T-helper 2 cell treated with Interferon-gamma antibody and Interleukin-4, amounts not matched to agents 100 ng/mL and 5 ng/mL, for 36 hours (primary cell): ENCODE data around the gene OR4X2. TPM values are rescaled to one million over a fixed set of nuclear protein-coding genes. Genes with fewer than 3 reads are reported as not detected.
"Not testable (repeated sequence)": the region's sequence is repeated elsewhere in the genome, so short reads cannot be mapped to it uniquely, and the experiment has no call there.

Experiments
- intact Hi-C: fragments of 100-400 bp; cut with micrococcal nuclease; formaldehyde crosslinking; loops from one replicate; pipeline ENCODE4 v1.15.1; 2023
- total RNA-seq: library from RNA; stranded (reverse); gene quantifications from 2 replicates; pipeline ENCODE4 v1.2.3, GENCODE V29; 2022

OR4X2 gene, protein sequence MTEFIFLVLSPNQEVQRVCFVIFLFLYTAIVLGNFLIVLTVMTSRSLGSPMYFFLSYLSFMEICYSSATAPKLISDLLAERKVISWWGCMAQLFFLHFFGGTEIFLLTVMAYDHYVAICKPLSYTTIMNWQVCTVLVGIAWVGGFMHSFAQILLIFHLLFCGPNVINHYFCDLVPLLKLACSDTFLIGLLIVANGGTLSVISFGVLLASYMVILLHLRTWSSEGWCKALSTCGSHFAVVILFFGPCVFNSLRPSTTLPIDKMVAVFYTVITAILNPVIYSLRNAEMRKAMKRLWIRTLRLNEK
- not detected in 2 replicates for total RNA-seq

- intact Hi-C loops: no loop called here
Observed at GRCh38 chr11:48244804-48245203, at the start of gene OR4X2. Gene OR4X2 (plus strand): TSS chr11:48245104. CDS start chr11:48245104, 0 bp downstream.

DNA sequence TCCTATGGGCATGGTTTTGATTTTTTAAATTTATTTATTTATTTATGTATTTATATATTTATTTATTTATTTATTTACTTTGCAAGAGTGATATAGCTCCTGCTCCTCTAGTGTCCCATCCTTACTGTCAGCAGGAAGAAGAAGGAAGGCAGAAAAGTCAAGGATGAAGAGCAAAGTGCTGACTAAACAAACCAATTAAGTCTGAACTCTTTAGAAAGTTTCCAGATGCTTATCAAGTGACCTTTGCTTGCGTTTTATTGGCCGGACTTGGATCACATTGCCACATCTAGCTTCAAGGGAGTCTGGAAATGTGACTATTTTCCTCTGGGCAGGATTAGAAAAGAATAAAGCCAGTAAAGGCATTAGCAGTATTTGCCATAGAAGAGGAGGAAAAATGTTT is 37.0 kb upstream of the OR4X2 start:
- intact Hi-C loops: no loop called here

DNA sequence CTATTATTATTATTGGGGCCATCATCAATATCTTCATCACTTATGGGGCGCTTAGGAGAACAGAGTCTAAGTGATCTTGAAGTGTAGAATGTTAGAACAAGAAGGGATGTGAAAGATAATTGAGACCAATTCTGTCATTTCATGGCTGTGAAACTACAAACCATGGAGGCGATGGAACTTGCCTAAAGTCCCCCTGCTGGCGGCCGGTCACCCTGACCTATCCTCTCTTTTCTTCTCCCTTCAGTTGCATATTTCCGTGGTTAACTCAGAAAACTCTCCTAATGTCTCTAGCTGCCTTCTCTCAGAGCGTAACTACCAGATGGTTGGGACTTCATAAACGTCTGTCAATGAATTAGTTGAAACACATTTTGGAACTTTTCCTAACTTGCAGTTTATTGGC is 34.9 kb upstream of the OR4X2 start:
- intact Hi-C loops: no loop called here

DNA sequence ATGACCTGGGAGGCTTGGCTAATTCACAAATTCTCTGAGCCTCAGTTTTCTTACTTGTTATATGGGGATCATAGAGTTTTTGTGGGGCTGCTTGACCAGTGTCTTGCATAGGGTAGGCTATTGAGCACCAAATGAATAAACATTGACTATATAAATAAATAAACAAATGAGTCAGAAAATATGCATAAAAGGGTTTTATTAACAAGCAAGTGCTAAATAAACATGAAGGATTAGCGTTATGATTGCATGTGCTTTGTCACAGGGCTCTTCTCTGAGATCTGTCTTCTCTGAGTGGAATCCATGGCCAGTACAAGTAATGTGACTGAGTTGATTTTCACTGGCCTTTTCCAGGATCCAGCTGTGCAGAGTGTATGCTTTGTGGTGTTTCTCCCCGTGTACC is 28.4 kb upstream of the OR4X2 start, which contains the start of gene OR4B1:
OR4B1 (plus strand) TSS at position 301 of the 400 bp plus-strand sequence; CDS start at position 301, 0 bp downstream.
- intact Hi-C loops: no loop called here

DNA sequence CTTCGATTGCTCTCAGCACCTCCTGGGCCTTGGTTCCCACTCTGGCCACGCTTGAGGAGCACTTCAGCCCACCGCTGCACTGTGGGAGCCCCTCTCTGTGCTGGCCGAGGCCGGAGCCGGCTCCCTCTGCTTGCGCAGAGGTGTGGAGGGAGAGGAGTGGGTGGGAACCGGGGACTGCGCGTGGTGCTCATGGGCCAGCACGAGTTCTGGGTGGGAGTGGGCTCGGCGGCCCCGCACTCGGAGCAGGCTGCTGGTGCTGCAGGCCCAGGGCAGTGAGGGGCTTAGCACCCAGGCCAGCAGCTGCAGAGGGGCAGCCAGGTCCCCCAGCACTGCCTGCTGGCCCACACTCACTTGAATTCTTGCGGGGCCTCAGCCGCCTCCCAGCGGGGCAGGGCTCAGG is 16.1 kb upstream of the OR4X2 start:
- intact Hi-C loops: no loop called here

DNA sequence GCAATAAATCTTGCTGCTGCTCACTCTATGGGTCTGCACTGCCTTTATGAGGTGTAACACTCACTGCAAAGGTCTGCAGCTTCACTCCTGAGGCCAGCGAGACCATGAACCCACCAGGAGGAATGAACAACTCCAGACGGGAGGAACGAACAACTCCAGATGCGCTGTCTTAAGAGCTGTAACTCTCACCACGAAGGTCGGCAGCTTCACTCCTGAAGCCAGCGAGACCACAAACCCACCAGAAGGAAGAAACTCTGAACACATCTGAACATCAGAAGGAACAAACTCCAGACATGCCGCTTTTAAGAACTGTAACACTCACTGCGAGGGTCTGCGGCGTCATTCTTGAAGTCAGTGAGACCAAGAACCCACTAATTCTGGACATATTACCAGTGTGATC is 14.8 kb upstream of the OR4X2 start:
- intact Hi-C loops: not testable (repeated sequence)

DNA sequence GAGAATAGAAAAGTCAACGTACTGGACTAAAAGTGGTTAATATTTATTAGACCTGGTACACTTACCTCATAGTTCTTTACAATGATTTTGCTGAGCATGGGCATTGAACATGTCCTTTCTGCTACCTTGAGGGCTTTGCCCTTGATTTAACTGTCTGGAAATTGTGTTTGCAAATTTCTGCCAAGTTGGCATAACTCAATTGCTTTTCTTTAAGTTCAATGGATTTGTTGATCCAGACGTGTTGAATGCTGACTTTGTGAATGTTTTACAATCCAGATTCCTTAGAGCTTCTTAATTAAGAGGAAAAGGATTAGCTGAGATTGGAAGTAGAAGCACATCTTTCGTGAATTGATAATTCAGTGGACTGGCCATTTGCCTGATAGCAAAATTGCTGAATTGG is 7.2 kb upstream of the OR4X2 start:
- intact Hi-C loops: no loop called here

GRCh38 chr11:48242501-48242900 is 2.4 kb upstream of the OR4X2 start:
- intact Hi-C loops: no loop called here

DNA sequence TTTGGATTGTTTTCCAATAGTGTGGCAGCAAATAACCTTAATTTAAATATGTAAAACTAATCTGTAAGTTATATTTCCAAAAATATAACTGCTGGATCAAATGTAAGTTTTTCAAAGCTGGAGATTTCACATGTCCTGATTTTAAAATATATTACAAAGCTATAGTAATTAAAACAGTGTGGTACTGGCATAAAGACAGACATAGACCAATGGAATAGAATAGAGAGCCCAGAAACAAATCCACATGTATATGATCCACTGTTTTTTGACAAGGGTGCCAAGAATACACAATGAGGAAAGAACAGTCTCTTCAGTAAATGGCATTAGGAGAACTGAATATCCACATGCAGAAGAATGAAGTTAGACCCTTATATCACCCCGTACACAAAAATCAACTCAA is 4.0 kb downstream of the OR4X2 start:
- intact Hi-C loops: no loop called here

- intact Hi-C loops: no loop called here
Observed at GRCh38 chr11:48261600-48261999, 16.7 kb downstream of the OR4X2 start.

DNA sequence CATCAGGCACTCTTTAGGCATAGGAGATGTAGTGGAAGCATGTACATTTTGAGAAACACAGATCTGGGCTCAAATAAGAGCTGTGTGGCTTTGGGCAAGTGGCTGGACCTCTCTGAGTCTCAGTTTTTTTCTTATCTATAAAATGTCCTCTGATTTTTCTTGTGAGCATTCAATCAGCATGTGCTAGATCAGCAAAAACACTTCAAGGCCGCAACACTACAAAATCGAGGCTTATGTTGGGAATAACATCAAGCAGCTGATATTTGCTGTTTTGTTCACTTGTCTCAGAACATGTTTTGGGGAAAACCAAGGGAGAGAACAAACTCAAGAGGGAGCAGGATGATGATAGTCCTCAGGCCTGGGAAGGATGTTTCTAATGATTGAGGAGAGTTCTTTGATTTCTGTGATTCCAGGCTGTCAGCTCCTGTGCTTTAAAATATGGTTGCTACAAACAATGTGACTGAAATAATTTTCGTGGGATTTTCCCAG is 18.6 kb downstream of the OR4X2 start, which contains the start of gene OR4X1:
OR4X1 (plus strand) TSS at position 439 of the 489 bp plus-strand sequence; CDS start at position 439, 0 bp downstream.
- intact Hi-C loops: no loop called here

GRCh38 chr11:48270621-48271020 is 25.7 kb downstream of the OR4X2 start:
- intact Hi-C loops: no loop called here

DNA sequence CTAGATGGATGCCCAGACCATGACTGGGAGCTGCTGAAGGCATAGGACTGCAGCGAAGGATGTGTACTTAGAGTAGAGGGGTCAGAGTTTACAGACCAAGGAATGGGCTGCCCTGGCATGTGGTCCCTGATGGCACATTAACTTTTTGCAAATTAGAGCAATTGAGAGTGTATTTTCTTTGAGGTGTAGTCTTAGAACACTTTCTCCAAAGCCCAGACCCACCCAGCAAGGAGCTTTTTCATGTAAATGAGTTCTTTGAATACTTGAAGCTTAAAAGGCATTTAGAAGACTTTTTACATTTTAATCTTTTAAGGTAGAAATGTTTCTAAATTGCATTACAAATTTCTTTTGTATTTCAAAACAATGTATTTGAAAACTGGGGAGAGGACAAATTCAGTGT is 27.7 kb downstream of the OR4X2 start:
- intact Hi-C loops: no loop called here

Other genes starting within 250 kb of the OR4X2 start
- gene OR4B1, start 28.3 kb upstream of the OR4X2 start, total RNA-seq: not detected in 2 replicates
- not detected in 2 replicates for gene OR4X1, start 18.8 kb downstream of the OR4X2 start, total RNA-seq
- gene OR4S1, start 61.1 kb downstream of the OR4X2 start, total RNA-seq: not detected in 2 replicates
- gene OR4C3, start 79.8 kb downstream of the OR4X2 start, total RNA-seq: not detected in 2 replicates
- gene OR4C5, start 121.4 kb downstream of the OR4X2 start, total RNA-seq: not detected in 2 replicates
- not detected in 2 replicates for gene OR4A47, start 243.7 kb downstream of the OR4X2 start, total RNA-seq